Hepatocyte (in vitro differentiated cells): Measurements from ENCODE around the gene AMMECR1. TPM values are rescaled to one million over a fixed set of nuclear protein-coding genes. Genes with fewer than 3 reads are reported as not detected.
"Not testable (repeated sequence)": the region's sequence is repeated elsewhere in the genome, so short reads cannot be mapped to it uniquely, and the experiment has no call there.

Source experiments
- DNase-seq: peaks from one replicate; pipeline ENCODE4 v3.0.0-alpha.2; 2016; ENCODE audit warnings: low spot score
- H2AFZ ChIP-seq: fragments of 200-600 bp; sonication (generic); 2 replicates; pipeline ENCODE4 v1.6.0; 2016; ENCODE audit warnings: antibody characterized with exemption, mild to moderate bottlenecking
- H3K27ac ChIP-seq: fragments of 200-600 bp; sonication (generic); 2 replicates; pipeline ENCODE4 v1.5.1; 2016; ENCODE audit warnings: mild to moderate bottlenecking
- H3K27me3 ChIP-seq: fragments of 200-600 bp; sonication (generic); 2 replicates; pipeline ENCODE4 v1.6.1; 2016
- H3K36me3 ChIP-seq: fragments of 200-600 bp; sonication (generic); replicated peaks from 2 replicates; pipeline ENCODE4 v1.5.1; 2016; ENCODE audit warnings: low read depth; ENCODE audit not compliant: insufficient read depth
- H3K4me1 ChIP-seq: fragments of 200-600 bp; sonication (generic); 2 replicates; pipeline ENCODE4 v1.5.1; 2016; ENCODE audit warnings: mild to moderate bottlenecking, moderate library complexity; ENCODE audit not compliant: insufficient read depth
- H3K4me2 ChIP-seq: fragments of 200-600 bp; sonication (generic); 2 replicates; pipeline ENCODE4 v1.6.0; 2016
- H3K4me3 ChIP-seq: fragments of 200-600 bp; sonication (generic); 2 replicates; pipeline ENCODE4 v1.5.1; 2016; ENCODE audit warnings: mild to moderate bottlenecking
- H3K79me2 ChIP-seq: fragments of 200-600 bp; sonication (generic); 2 replicates; pipeline ENCODE4 v1.6.0; 2017; ENCODE audit warnings: mild to moderate bottlenecking
- H3K9me2 ChIP-seq: fragments of 200-600 bp; sonication (generic); replicated peaks from 2 replicates; pipeline ENCODE4 v1.6.0; 2017; ENCODE audit warnings: mild to moderate bottlenecking; ENCODE audit not compliant: insufficient read depth
- H3K9me3 ChIP-seq: fragments of 200-600 bp; sonication (generic); 2 replicates; pipeline ENCODE4 v1.5.1; 2016; ENCODE audit warnings: low read depth, mild to moderate bottlenecking
- H4K20me1 ChIP-seq: fragments of 200-600 bp; sonication (generic); 2 replicates; pipeline ENCODE4 v1.6.0; 2016; ENCODE audit warnings: mild to moderate bottlenecking; ENCODE audit not compliant: insufficient read depth, poor library complexity, severe bottlenecking
- EZH2 ChIP-seq: fragments of 200-600 bp; sonication (generic); IDR thresholded peaks from 2 replicates; pipeline ENCODE4 v1.6.1; 2016; ENCODE audit warnings: antibody characterized with exemption, mild to moderate bottlenecking, borderline replicate concordance
- EZH2phosphoT487 ChIP-seq: fragments of 200-600 bp; sonication (generic); IDR thresholded peaks from one replicate; pipeline ENCODE4 v1.6.1; 2018; ENCODE audit warnings: antibody characterized with exemption, mild to moderate bottlenecking, low read depth, moderate library complexity; ENCODE audit not compliant: unreplicated experiment, severe bottlenecking
- WGBS: methylation state at CpG from one replicate; pipeline ENCODE4 v1.1.6; 2016; ENCODE audit warnings: low lambda C conversion rate; ENCODE audit errors: missing lambda C conversion rate; 5-methylcytosine and 5-hydroxymethylcytosine counted together
- polyA plus RNA-seq: library from polyadenylated mRNA; unstranded; fragments of >200 nt; fragmentation: Nextera tagmentation; extraction: Ambion mirVana; gene quantifications from 2 replicates; pipeline ENCODE4 v1.2.1, GENCODE V29; 2016
- total RNA-seq: library from RNA; depleted of rRNA; stranded (reverse); fragments of >200 nt; gene quantifications from 2 replicates; pipeline ENCODE4 v1.2.3, GENCODE V29; 2014
- TF ChIP-seq, protein P1 (sequence below): fragments of 200-600 bp; sonication (generic); IDR thresholded peaks from 2 replicates; pipeline ENCODE4 v1.5.1; 2016; ENCODE audit warnings: antibody characterized with exemption, mild to moderate bottlenecking; ENCODE audit not compliant: poor library complexity

AMMECR1 gene
- total and polyA plus RNA-seq, 2 experiments from 2014 or later, result 24.6 to 33.3 TPM

GRCh38 chrX:110156167-110156754, 161.6 kb downstream of the AMMECR1 start:
- Histone ChIP-seq H3K27me3 (no peaks in the 10 kb centered on the region), H4K20me1 (no peaks in the 10 kb centered on the region), H3K4me2 (no peak overlapping the region), H3K9me2 (no peaks in the 10 kb centered on the region), H3K4me3 (no peak overlapping the region), H3K9me3 (no peaks in the 10 kb centered on the region), H2AFZ (no peak overlapping the region), H3K36me3 (no peaks in the 10 kb centered on the region), H3K27ac (no peak overlapping the region), H3K4me1 (no peaks in the 10 kb centered on the region), H3K79me2 (no peaks in the 10 kb centered on the region)
- no peak for TF ChIP-seq EZH2
- no peak for TF ChIP-seq EZH2phosphoT487
- TF ChIP-seq, protein P1, sequence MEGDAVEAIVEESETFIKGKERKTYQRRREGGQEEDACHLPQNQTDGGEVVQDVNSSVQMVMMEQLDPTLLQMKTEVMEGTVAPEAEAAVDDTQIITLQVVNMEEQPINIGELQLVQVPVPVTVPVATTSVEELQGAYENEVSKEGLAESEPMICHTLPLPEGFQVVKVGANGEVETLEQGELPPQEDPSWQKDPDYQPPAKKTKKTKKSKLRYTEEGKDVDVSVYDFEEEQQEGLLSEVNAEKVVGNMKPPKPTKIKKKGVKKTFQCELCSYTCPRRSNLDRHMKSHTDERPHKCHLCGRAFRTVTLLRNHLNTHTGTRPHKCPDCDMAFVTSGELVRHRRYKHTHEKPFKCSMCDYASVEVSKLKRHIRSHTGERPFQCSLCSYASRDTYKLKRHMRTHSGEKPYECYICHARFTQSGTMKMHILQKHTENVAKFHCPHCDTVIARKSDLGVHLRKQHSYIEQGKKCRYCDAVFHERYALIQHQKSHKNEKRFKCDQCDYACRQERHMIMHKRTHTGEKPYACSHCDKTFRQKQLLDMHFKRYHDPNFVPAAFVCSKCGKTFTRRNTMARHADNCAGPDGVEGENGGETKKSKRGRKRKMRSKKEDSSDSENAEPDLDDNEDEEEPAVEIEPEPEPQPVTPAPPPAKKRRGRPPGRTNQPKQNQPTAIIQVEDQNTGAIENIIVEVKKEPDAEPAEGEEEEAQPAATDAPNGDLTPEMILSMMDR, result peak; percentile 54
- WGBS, result 69% methylated on average over 6 of the region's 6 CpGs
- no peak for DNase-seq

- H3K4me1 ChIP-seq, result no peaks in the 10 kb centered on the region
- H3K27ac ChIP-seq, result no peak overlapping the region
- no peak for DNase-seq
- no peaks in the 10 kb centered on the region for H4K20me1 ChIP-seq
- H2AFZ ChIP-seq, result no peak overlapping the region
- H3K4me3 ChIP-seq, result no peak overlapping the region
- no peaks in the 10 kb centered on the region for H3K27me3 ChIP-seq
- H3K9me2 ChIP-seq, result no peaks in the 10 kb centered on the region
- no peaks in the 10 kb centered on the region for H3K9me3 ChIP-seq
- TF ChIP-seq EZH2phosphoT487, result no peak
- TF ChIP-seq EZH2, result no peak
- no peaks in the 10 kb centered on the region for H3K79me2 ChIP-seq
- WGBS, result 71% methylated on average over 1 of the region's 1 CpG
- H3K36me3 ChIP-seq, result no peaks in the 10 kb centered on the region
- H3K4me2 ChIP-seq, result no peak overlapping the region
These were observed 162.1 kb downstream of the AMMECR1 start for GRCh38 chrX:110155759-110156158.

DNA sequence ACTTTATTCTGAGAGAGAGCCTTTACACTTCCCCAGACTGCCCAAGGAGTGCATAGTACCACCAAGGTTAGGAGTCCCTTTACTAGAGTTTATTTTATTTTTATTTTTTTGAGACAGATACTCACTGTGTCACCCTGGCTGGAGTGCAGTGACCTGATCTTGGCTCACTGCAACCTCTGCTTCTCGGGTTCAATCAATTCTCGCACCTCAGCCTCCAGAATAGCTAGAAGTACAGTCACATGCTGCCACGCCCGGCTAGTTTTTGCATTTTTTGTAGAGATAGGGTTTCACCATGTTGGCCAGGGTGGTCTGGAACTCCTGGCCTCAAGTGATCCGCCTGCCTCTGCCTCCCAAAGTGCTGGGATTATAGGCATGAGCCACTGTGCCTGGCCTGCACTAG, 163.6 kb downstream of the AMMECR1 start:
- H3K9me2 ChIP-seq, DNase-seq, H3K4me1 ChIP-seq, H3K36me3 ChIP-seq, H4K20me1 ChIP-seq, H3K27me3 ChIP-seq, H3K79me2 ChIP-seq, H3K4me3 ChIP-seq, H3K9me3 ChIP-seq, H2AFZ ChIP-seq, H3K4me2 ChIP-seq, H3K27ac ChIP-seq: not testable (repeated sequence)
- 69% methylated on average over 5 of the region's 5 CpGs for WGBS

- no peak overlapping the region for H3K27ac ChIP-seq
- no peak overlapping the region for H2AFZ ChIP-seq
- no peaks in the 10 kb centered on the region for H3K79me2 ChIP-seq
- no peaks in the 10 kb centered on the region for H3K9me2 ChIP-seq
- no peak for DNase-seq
- TF ChIP-seq EZH2phosphoT487, result no peak
- TF ChIP-seq, protein P1, result no peak
- TF ChIP-seq EZH2, result no peak
- no peaks in the 10 kb centered on the region for H3K27me3 ChIP-seq
- H3K9me3 ChIP-seq, result no peaks in the 10 kb centered on the region
- H3K36me3 ChIP-seq, result no peaks in the 10 kb centered on the region
- no peak overlapping the region for H3K4me2 ChIP-seq
- H3K4me1 ChIP-seq, result no peaks in the 10 kb centered on the region
- H3K4me3 ChIP-seq, result no peak overlapping the region
- 64% methylated on average over 2 of the region's 2 CpGs for WGBS
- H4K20me1 ChIP-seq, result no peaks in the 10 kb centered on the region
These were observed 164.0 kb downstream of the AMMECR1 start for GRCh38 chrX:110153896-110154295.
